Muscle layer of colon (tissue), 2 donors: ENCODE data around the gene QKI.
"Not testable (repeated sequence)": the region's sequence is repeated elsewhere in the genome, so short reads cannot be mapped to it uniquely, and the experiment has no call there.

Experiments
- H3K27ac ChIP-seq: one replicate; pipeline ENCODE4 v1.7.0; 2013; ENCODE audit warnings: low read depth, mild to moderate bottlenecking, low read length, moderate library complexity
- H3K27me3 ChIP-seq, 2 donors: one replicate each; pipeline ENCODE4 v1.7.0; 2013; ENCODE audit warnings: low read length in 2 of 2, mild to moderate bottlenecking in 2 of 2; ENCODE audit not compliant: insufficient read depth in 2 of 2, control insufficient read depth in 1 of 2
- H3K36me3 ChIP-seq: one replicate; pipeline ENCODE4 v1.7.0; 2013; ENCODE audit warnings: mild to moderate bottlenecking, low read length; ENCODE audit not compliant: insufficient read depth
- H3K4me1 ChIP-seq: one replicate; pipeline ENCODE4 v1.7.0; 2013; ENCODE audit warnings: mild to moderate bottlenecking, low read length; ENCODE audit not compliant: insufficient read depth
- H3K4me3 ChIP-seq, 2 donors: one replicate each; pipeline ENCODE4 v1.7.0; 2013; ENCODE audit warnings: low read length in 2 of 2, low read depth in 1 of 2, mild to moderate bottlenecking in 1 of 2, moderate library complexity in 1 of 2
- H3K9ac ChIP-seq: one replicate; pipeline ENCODE4 v1.7.0; 2013; ENCODE audit warnings: low read length
- H3K9me3 ChIP-seq: one replicate; pipeline ENCODE4 v1.7.0; 2013; ENCODE audit warnings: mild to moderate bottlenecking, low read length
- donor health status: abdominal sarcoma.
- donor health status: Adenocarcinoma of cecum.

The QKI gene

GRCh38 chr6:163588220-163588919 is 173.9 kb downstream of the QKI start:
- Histone ChIP-seq H3K27ac (no peak overlapping the region), H3K4me3 (no peak overlapping the region), H3K4me1 (no peaks in the 10 kb centered on the region), H3K36me3 (no peaks in the 10 kb centered on the region), H3K27me3 (no peaks in the 10 kb centered on the region), H3K9ac (no peak overlapping the region), H3K9me3 (no peaks in the 10 kb centered on the region)

- no peak overlapping the region for H3K27ac ChIP-seq
- H3K27me3 ChIP-seq, result no peaks in the 10 kb centered on the region
- no peaks in the 10 kb centered on the region for H3K9me3 ChIP-seq
- H3K36me3 ChIP-seq, result no peaks in the 10 kb centered on the region
- H3K4me1 ChIP-seq, result no peaks in the 10 kb centered on the region
- H3K9ac ChIP-seq, result no peak overlapping the region
- H3K4me3 ChIP-seq, result no peak overlapping the region
Observed at GRCh38 chr6:163589387-163589786, 174.9 kb downstream of the QKI start.

- not testable (repeated sequence) for H3K9me3 ChIP-seq, H3K36me3 ChIP-seq, H3K4me1 ChIP-seq, H3K4me3 ChIP-seq, H3K27ac ChIP-seq, H3K9ac ChIP-seq, H3K27me3 ChIP-seq
Observed at GRCh38 chr6:163590132-163590531, 175.6 kb downstream of the QKI start.

GRCh38 chr6:163592872-163593271 is 178.4 kb downstream of the QKI start:
- no peaks in the 10 kb centered on the region for H3K9me3 ChIP-seq
- no peaks in the 10 kb centered on the region for H3K4me1 ChIP-seq
- H3K27me3 ChIP-seq, result no peaks in the 10 kb centered on the region
- H3K27ac ChIP-seq, result no peak overlapping the region
- H3K36me3 ChIP-seq, result no peaks in the 10 kb centered on the region
- H3K9ac ChIP-seq, result no peak overlapping the region
- no peak overlapping the region for H3K4me3 ChIP-seq

- Histone ChIP-seq H3K36me3 (no peaks in the 10 kb centered on the region), H3K9ac (no peak overlapping the region), H3K4me1 (no peaks in the 10 kb centered on the region), H3K27ac (no peak overlapping the region), H3K9me3 (no peaks in the 10 kb centered on the region), H3K4me3 (no peak overlapping the region), H3K27me3 (no peaks in the 10 kb centered on the region)
Observed at GRCh38 chr6:163596174-163596573, 181.7 kb downstream of the QKI start.

- H3K36me3 ChIP-seq, result no peaks in the 10 kb centered on the region
- H3K27me3 ChIP-seq, result no peaks in the 10 kb centered on the region
- no peak overlapping the region for H3K4me3 ChIP-seq
- H3K9ac ChIP-seq, result no peak overlapping the region
- no peaks in the 10 kb centered on the region for H3K9me3 ChIP-seq
- no peaks in the 10 kb centered on the region for H3K4me1 ChIP-seq
- H3K27ac ChIP-seq, result no peak overlapping the region
Observed at GRCh38 chr6:163599136-163599535, 184.6 kb downstream of the QKI start.

GRCh38 chr6:163599684-163600083 is 185.2 kb downstream of the QKI start:
- Histone ChIP-seq H3K27me3 (no peaks in the 10 kb centered on the region), H3K27ac (no peak overlapping the region), H3K36me3 (no peaks in the 10 kb centered on the region), H3K9me3 (no peaks in the 10 kb centered on the region), H3K9ac (no peak overlapping the region), H3K4me1 (no peaks in the 10 kb centered on the region), H3K4me3 (no peak overlapping the region)

GRCh38 chr6:163600331-163600730 is 185.8 kb downstream of the QKI start:
- Histone ChIP-seq H3K4me1 (no peaks in the 10 kb centered on the region), H3K9ac (no peak overlapping the region), H3K27me3 (no peaks in the 10 kb centered on the region), H3K9me3 (no peaks in the 10 kb centered on the region), H3K27ac (no peak overlapping the region), H3K36me3 (no peaks in the 10 kb centered on the region), H3K4me3 (no peak overlapping the region)

- Histone ChIP-seq H3K4me1 (no peaks in the 10 kb centered on the region), H3K27ac (no peak overlapping the region), H3K36me3 (no peaks in the 10 kb centered on the region), H3K9me3 (no peaks in the 10 kb centered on the region), H3K9ac (no peak overlapping the region), H3K27me3 (no peaks in the 10 kb centered on the region), H3K4me3 (no peak overlapping the region)
Observed at GRCh38 chr6:163600781-163601180, 186.3 kb downstream of the QKI start.

GRCh38 chr6:163602851-163603250 is 188.3 kb downstream of the QKI start:
- H3K4me1 ChIP-seq, result no peaks in the 10 kb centered on the region
- no peak overlapping the region for H3K4me3 ChIP-seq
- H3K27me3 ChIP-seq, result no peaks in the 10 kb centered on the region
- H3K9ac ChIP-seq, result no peak overlapping the region
- H3K36me3 ChIP-seq, result no peaks in the 10 kb centered on the region
- H3K27ac ChIP-seq, result no peak overlapping the region
- no peaks in the 10 kb centered on the region for H3K9me3 ChIP-seq

- H3K4me3 ChIP-seq, result no peak overlapping the region
- no peak overlapping the region for H3K9ac ChIP-seq
- H3K4me1 ChIP-seq, result no peaks in the 10 kb centered on the region
- H3K27me3 ChIP-seq, result no peaks in the 10 kb centered on the region
- no peaks in the 10 kb centered on the region for H3K36me3 ChIP-seq
- no peak overlapping the region for H3K27ac ChIP-seq
- H3K9me3 ChIP-seq, result no peaks in the 10 kb centered on the region
Observed at GRCh38 chr6:163603395-163603794, 188.9 kb downstream of the QKI start.

GRCh38 chr6:163605385-163606097 is 191.0 kb downstream of the QKI start:
- Histone ChIP-seq H3K36me3 (no peaks in the 10 kb centered on the region), H3K9me3 (no peaks in the 10 kb centered on the region), H3K9ac (no peak overlapping the region), H3K27me3 (no peaks in the 10 kb centered on the region), H3K4me3 (no peak overlapping the region), H3K27ac (no peak overlapping the region), H3K4me1 (no peaks in the 10 kb centered on the region)
